H1 (cell line): ENCODE results near the gene RNU4-1. TPM values are rescaled to one million over a fixed set of nuclear protein-coding genes. Genes with fewer than 3 reads are reported as not detected.

Experiments
- CTCF ChIA-PET: fragments of 300-600 bp; sonication (Branson Sonifier 250); formaldehyde crosslinking; loops from one replicate; lab custom pipeline; 2021; ENCODE audit not compliant: partially characterized antibody; lab: Charles Lee
- POLR2A ChIA-PET: fragments of 300-600 bp; sonication (Branson Sonifier 250); formaldehyde crosslinking; loops from one replicate; lab custom pipeline; 2021; ENCODE audit warnings: inconsistent platforms; ENCODE audit not compliant: partially characterized antibody; lab: Charles Lee
- DNase-seq, 2 experiments: peaks; one replicate each; pipeline versions ENCODE4 v3.0.0 to v3.0.0-alpha.2; 2010 to 2022; ENCODE audit warnings: low spot score in 2 of 2, low read depth in 1 of 2, mixed read lengths in 1 of 2
- FAIRE-seq: peaks from 2 replicates; lab custom pipeline; 2011; peaks lifted over from hg19 to GRCh38; lab: Jason Lieb, UNC
- H2AFZ ChIP-seq: 2 replicates; pipeline ENCODE4 v1.8.1; 2012; ENCODE audit warnings: low read length, inconsistent platforms
- H2AK5ac ChIP-seq: 2 replicates; pipeline ENCODE4 v1.6.1; 2013; ENCODE audit warnings: low read depth, low read length
- H2BK120ac ChIP-seq: replicated peaks from 2 replicates; pipeline ENCODE3; 2013; ENCODE audit warnings: low read depth, low read length, inconsistent platforms
- H2BK12ac ChIP-seq: 2 replicates; pipeline ENCODE4 v1.6.1; 2013; ENCODE audit warnings: low read depth, low read length
- H2BK15ac ChIP-seq: 2 replicates; pipeline ENCODE4 v1.6.1; 2013; ENCODE audit warnings: low read length
- H2BK20ac ChIP-seq: 2 replicates; pipeline ENCODE4 v1.6.1; 2013; ENCODE audit warnings: low read length
- H2BK5ac ChIP-seq: 2 replicates; pipeline ENCODE4 v1.6.1; 2013; ENCODE audit warnings: low read depth, low read length
- H3K14ac ChIP-seq: 2 replicates; pipeline ENCODE4 v1.6.1; 2013; ENCODE audit warnings: inconsistent platforms; ENCODE audit not compliant: insufficient read length
- H3K18ac ChIP-seq: 2 replicates; pipeline ENCODE4 v1.6.1; 2013; ENCODE audit warnings: low read length; ENCODE audit errors: extremely low read depth
- H3K23ac ChIP-seq: 2 replicates; pipeline ENCODE4 v1.6.1; 2013; ENCODE audit warnings: inconsistent platforms; ENCODE audit not compliant: insufficient read length
- H3K23me2 ChIP-seq: 2 replicates; pipeline ENCODE4 v1.6.1; 2013; ENCODE audit warnings: low read depth, low read length
- H3K27ac ChIP-seq: 2 replicates; pipeline ENCODE4 v1.6.1; 2011; ENCODE audit warnings: low read depth, low read length, inconsistent platforms
- H3K27me3 ChIP-seq, 4 experiments: replicated peaks in 1 of 4; 1 replicate in 1 of 4; 2 replicates in 3 of 4; pipeline versions ENCODE4 v1.6.1 to v1.8.1; 2011 to 2013; ENCODE audit warnings: low read length in 3 of 4, mild to moderate bottlenecking in 3 of 4, inconsistent platforms in 2 of 4, mixed read lengths in 2 of 4, moderate library complexity in 1 of 4; ENCODE audit not compliant: control insufficient read depth in 3 of 4, insufficient read depth in 3 of 4; ENCODE audit errors: extremely low read depth in 1 of 4
- H3K36me3 ChIP-seq, 4 experiments: 2 replicates each; pipeline versions ENCODE4 v1.6.1 to v1.8.1; 2011 to 2013; ENCODE audit warnings: mild to moderate bottlenecking in 4 of 4, low read length in 3 of 4, moderate library complexity in 2 of 4, control low read depth in 1 of 4, inconsistent platforms in 1 of 4; ENCODE audit not compliant: insufficient read depth in 4 of 4, control insufficient read depth in 2 of 4
- H3K4ac ChIP-seq: replicated peaks from 2 replicates; pipeline ENCODE3; 2013; ENCODE audit warnings: low read length, low read depth, mixed read lengths, inconsistent platforms; ENCODE audit not compliant: insufficient read length
- H3K4me1 ChIP-seq, 4 experiments: replicated peaks in 1 of 4; 1 replicate in 1 of 4; 2 replicates in 3 of 4; pipeline versions ENCODE4 v1.6.1 to v1.8.1; 2011 to 2013; ENCODE audit warnings: low read length in 3 of 4, inconsistent platforms in 2 of 4, mixed read lengths in 1 of 4; ENCODE audit not compliant: insufficient read depth in 4 of 4, control insufficient read depth in 3 of 4
- H3K4me2 ChIP-seq, 2 experiments: 2 replicates each; pipeline versions ENCODE4 v1.6.1 to v1.8.1; 2011 to 2013; ENCODE audit warnings: low read depth in 2 of 2, low read length in 2 of 2, control low read depth in 1 of 2, inconsistent platforms in 1 of 2, mild to moderate bottlenecking in 1 of 2; ENCODE audit not compliant: insufficient read depth in 1 of 2
- H3K4me3 ChIP-seq, 4 experiments: fragments of 200-600, 300-600 bp in 1 of 4; sonication (generic), shearing (Covaris generic), sonication (Bioruptor Twin) in 1 of 4; 2 replicates each; pipeline versions ENCODE4 v1.5.1 to v1.8.1; 2011 to 2016; ENCODE audit warnings: low read length in 4 of 4, low read depth in 3 of 4, control low read depth in 2 of 4, inconsistent platforms in 2 of 4, mild to moderate bottlenecking in 2 of 4, mixed read lengths in 1 of 4, moderate library complexity in 1 of 4; ENCODE audit not compliant: insufficient read depth in 2 of 4; ENCODE audit errors: extremely low read depth in 1 of 4
- H3K56ac ChIP-seq: replicated peaks from 2 replicates; pipeline ENCODE3; 2013; ENCODE audit warnings: low read depth, mild to moderate bottlenecking, mixed read lengths, low read length, inconsistent platforms; ENCODE audit not compliant: insufficient read length
- H3K79me1 ChIP-seq: 2 replicates; pipeline ENCODE4 v1.6.1; 2013; ENCODE audit warnings: low read depth, low read length, control low read depth
- H3K79me2 ChIP-seq, 2 experiments: 2 replicates each; pipeline versions ENCODE4 v1.6.1 to v1.8.1; 2012 to 2013; ENCODE audit warnings: low read length in 2 of 2, mild to moderate bottlenecking in 2 of 2, inconsistent platforms in 1 of 2; ENCODE audit not compliant: insufficient read depth in 2 of 2, control insufficient read depth in 1 of 2
- H3K9ac ChIP-seq, 4 experiments: replicated peaks in 1 of 4; 1 replicate in 1 of 4; 2 replicates in 3 of 4; pipeline versions ENCODE4 v1.6.1 to v1.8.1; 2011 to 2013; ENCODE audit warnings: low read depth in 3 of 4, low read length in 3 of 4, control low read depth in 2 of 4, mild to moderate bottlenecking in 2 of 4, moderate library complexity in 2 of 4, inconsistent platforms in 1 of 4; ENCODE audit errors: extremely low read depth in 1 of 4
- H3K9me3 ChIP-seq, 2 experiments: 2 replicates each; pipeline versions ENCODE4 v1.6.1 to v1.8.1; 2012 to 2013; ENCODE audit warnings: mild to moderate bottlenecking in 2 of 2, moderate library complexity in 2 of 2, control low read depth in 1 of 2, inconsistent platforms in 1 of 2, low read depth in 1 of 2, low read length in 1 of 2, mixed read lengths in 1 of 2; ENCODE audit not compliant: insufficient read depth in 2 of 2
- H4K20me1 ChIP-seq, 2 experiments: replicated peaks in 1 of 2; 2 replicates each; pipeline versions ENCODE3 to v1.8.1; 2011 to 2013; ENCODE audit warnings: inconsistent platforms in 2 of 2, low read length in 2 of 2, mild to moderate bottlenecking in 1 of 2; ENCODE audit not compliant: insufficient read depth in 2 of 2, control insufficient read depth in 1 of 2
- H4K5ac ChIP-seq: 2 replicates; pipeline ENCODE4 v1.6.1; 2013; ENCODE audit warnings: low read length, low read depth, mixed read lengths, inconsistent platforms; ENCODE audit not compliant: insufficient read length
- H4K8ac ChIP-seq: 2 replicates; pipeline ENCODE4 v1.8.0; 2013; ENCODE audit warnings: mild to moderate bottlenecking, moderate library complexity, low read length, inconsistent platforms; ENCODE audit not compliant: insufficient read depth; ENCODE audit errors: extremely low read depth
- H4K91ac ChIP-seq: replicated peaks from 2 replicates; pipeline ENCODE3; 2013; ENCODE audit warnings: low read length, mixed read lengths, inconsistent platforms; ENCODE audit not compliant: insufficient read length
- BACH1 ChIP-seq: IDR thresholded peaks from 2 replicates; pipeline ENCODE4 v1.6.1; 2012; ENCODE audit warnings: low read length, improper control_type of control experiment
- CBX5 ChIP-seq: fragments of 300-800, 300-1000 bp; sonication (generic); IDR thresholded peaks from 2 replicates; pipeline ENCODE4 v1.7.1; 2016; ENCODE audit warnings: antibody characterized with exemption, low read length, low read depth
- CEBPB ChIP-seq: IDR thresholded peaks from 2 replicates; pipeline ENCODE4 v1.6.1; 2012; ENCODE audit warnings: low read depth, low read length
- EP300 ChIP-seq, 2 experiments: IDR thresholded peaks; 1 replicate in 1 of 2; 2 replicates in 1 of 2; pipeline ENCODE4 v1.6.1; 2011 to 2012; ENCODE audit warnings: low read depth in 2 of 2, low read length in 2 of 2, mild to moderate bottlenecking in 2 of 2, borderline replicate concordance in 1 of 2, inconsistent platforms in 1 of 2, moderate library complexity in 1 of 2
- KDM4A ChIP-seq: IDR thresholded peaks from one replicate; pipeline ENCODE4 v1.7.1; 2012; ENCODE audit warnings: low read depth, mild to moderate bottlenecking, moderate library complexity, low read length, inconsistent platforms; ENCODE audit not compliant: severe bottlenecking
- POU5F1 ChIP-seq: IDR thresholded peaks from 2 replicates; pipeline ENCODE4 v1.6.1; 2011; ENCODE audit warnings: low read depth, mild to moderate bottlenecking, low read length, moderate library complexity
- RNF2 ChIP-seq: fragments of 200-900, 300-1000 bp; sonication (generic); IDR thresholded peaks from 2 replicates; pipeline ENCODE4 v1.7.1; 2016; ENCODE audit warnings: borderline replicate concordance, low read depth, mild to moderate bottlenecking, antibody characterized with exemption, low read length; ENCODE audit not compliant: poor library complexity, severe bottlenecking; ENCODE audit errors: missing control alignments
- SP1 ChIP-seq: IDR thresholded peaks from 2 replicates; pipeline ENCODE4 v1.6.1; 2011; ENCODE audit warnings: low read depth, low read length
- SP2 ChIP-seq: IDR thresholded peaks from 2 replicates; pipeline ENCODE4 v1.6.1; 2012; ENCODE audit warnings: mild to moderate bottlenecking, low read length, inconsistent platforms
- SRF ChIP-seq: IDR thresholded peaks from 2 replicates; pipeline ENCODE4 v1.6.1; 2011; ENCODE audit warnings: mild to moderate bottlenecking, low read depth, low read length, moderate library complexity
- YY1 ChIP-seq: IDR thresholded peaks from 2 replicates; pipeline ENCODE4 v1.6.1; 2011; ENCODE audit warnings: low read depth, mild to moderate bottlenecking, low read length
- ZNF274 ChIP-seq: IDR thresholded peaks from 2 replicates; pipeline ENCODE4 v1.7.0; 2012; ENCODE audit warnings: low read length, borderline replicate concordance; ENCODE audit errors: extremely low read depth
- WGBS, 2 experiments: shearing (Covaris generic) in 1 of 2; methylation state at CpG; one replicate each; pipeline versions ENCODE4 v1.1.6 to v1.1.7; 2013 to 2015; ENCODE audit warnings: low lambda C conversion rate in 2 of 2, mixed read lengths in 2 of 2, inconsistent platforms in 1 of 2, low coverage in 1 of 2, missing lambda C conversion rate in 1 of 2; ENCODE audit not compliant: insufficient replicate concordance in 2 of 2, insufficient coverage in 1 of 2, insufficient read length in 1 of 2; ENCODE audit errors: extremely low coverage in 1 of 2, missing lambda C conversion rate in 1 of 2; 5-methylcytosine and 5-hydroxymethylcytosine counted together
- polyA plus RNA-seq, 7 experiments: library from polyadenylated mRNA; depleted of rRNA in 3 of 7; stranded (reverse) in 5 of 7; unstranded in 2 of 7; fragments of >200 nt in 5 of 7; fragments of 200-250 nt in 2 of 7; gene quantifications; 1 replicate in 5 of 7; 2 replicates in 1 of 7; 4 replicates in 1 of 7; pipeline versions ENCODE4 v1.2.1 to v1.2.3, GENCODE V29; 2011 to 2013; ENCODE audit warnings: missing spikeins in 2 of 7, mixed read lengths in 2 of 7
- total RNA-seq: library from RNA; stranded (reverse); fragmentation: NEBNext Ultra II Directional; extraction: Animal tissue kit (Norgen Biotek cat#: 25700); gene quantifications from 2 replicates; pipeline ENCODE4 v1.2.1, GENCODE V29; 2021
- TF ChIP-seq, protein P1 (sequence below): IDR thresholded peaks from 2 replicates; pipeline ENCODE4 v1.6.1; 2011; ENCODE audit warnings: low read length, improper control_type of control experiment

RNU4-1 gene
- total and polyA plus RNA-seq, 2 of the 8 experiments (the other 6 are each of a cell fraction or from before 2014, with no cell fraction given) = under 0.01 to 1,424 TPM

DNA sequence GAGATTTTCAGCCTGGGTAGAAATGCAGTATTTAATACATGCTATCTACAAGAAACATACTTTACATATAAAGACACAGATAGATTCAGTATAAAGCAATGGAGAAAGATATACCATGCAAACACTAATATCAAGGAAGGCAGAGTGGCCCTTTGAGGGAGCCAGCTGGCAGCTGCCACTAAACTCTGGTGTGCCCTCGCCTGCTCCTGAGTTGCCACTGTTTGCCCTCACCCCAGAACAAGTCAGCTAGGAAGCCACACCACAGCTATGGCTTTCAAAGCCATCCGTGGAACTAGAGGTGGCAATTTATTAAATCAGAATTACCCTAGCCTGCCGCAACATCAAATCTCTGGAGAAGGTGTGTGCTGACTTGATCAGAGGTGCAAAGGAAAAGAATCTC is 45.9 kb downstream of the RNU4-1 start:
- no peak overlapping the region for H3K14ac ChIP-seq
- ChIA-PET CTCF (interaction anchor here (22.3 to 34.8 kb wide), 3 partner anchors 2 to 22 kb away, joined by 741 to 930 read pairs (median 741); partner anchors contain the start of gene PXN), POLR2A (interaction anchor here (67.0 to 88.3 kb wide), 2 partner anchors 19 to 20 kb away, joined by 4270 read pairs; partner anchors contain the start of genes GCN1, PXN, RNU4-1 and RNU4-2)
- no peaks in the 10 kb centered on the region for H3K27me3 ChIP-seq
- no peak overlapping the region for H3K4me3 ChIP-seq
- peaks cover 16 to 38% of the 10 kb centered on the region in 2 experiments for H4K20me1 ChIP-seq
- no peak overlapping the region for H2BK20ac ChIP-seq
- 82% methylated on average over 3 of the region's 3 CpGs; no CpG with 5 or more reads in 1 of the 2 experiments for WGBS, 2 experiments
- no peak overlapping the region for H2AFZ ChIP-seq
- H3K23ac ChIP-seq = no peak overlapping the region
- no peaks in the 10 kb centered on the region for H3K9me3 ChIP-seq
- H3K79me2 ChIP-seq = peaks cover 0 to 74% of the 10 kb centered on the region in 2 experiments; a peak in 3 of 4 replicates
- no peak overlapping the region for H3K18ac ChIP-seq
- no peak overlapping the region; the same call in 1 of the 2 replicates for H4K8ac ChIP-seq
- peaks cover 23% of the 10 kb centered on the region for H3K79me1 ChIP-seq
- no peaks in the 10 kb centered on the region for H3K23me2 ChIP-seq
- H2BK120ac ChIP-seq = no peak overlapping the region
- H4K91ac ChIP-seq = no peak overlapping the region
- no peak overlapping the region for H2BK12ac ChIP-seq
- DNase-seq (no peak), FAIRE-seq (no peak)
- H3K56ac ChIP-seq = no peak overlapping the region
- no peak overlapping the region for H2BK15ac ChIP-seq
- peaks cover 3 to 11% (median 6%) of the 10 kb centered on the region in 4 experiments; a peak in 6 of 7 replicates for H3K4me1 ChIP-seq
- H3K4me2 ChIP-seq = no peak overlapping the region
- H4K5ac ChIP-seq = no peak overlapping the region
- H3K27ac ChIP-seq = no peak overlapping the region
- H3K9ac ChIP-seq = peak overlapping the region in 1 of 4 experiments; percentile 21; a peak in 1 of 7 replicates
- H3K36me3 ChIP-seq = no peaks in the 10 kb centered on the region; a peak in 1 of 8 replicates
- H3K4ac ChIP-seq = no peak overlapping the region
- H2BK5ac ChIP-seq = no peak overlapping the region
- no peak overlapping the region for H2AK5ac ChIP-seq
- no peak for TF ChIP-seq SP2
- TF ChIP-seq KDM4A = no peak
- TF ChIP-seq ZNF274 = no peak
- no peak for TF ChIP-seq RNF2
- no peak for TF ChIP-seq BACH1
- TF ChIP-seq SP1 = no peak
- TF ChIP-seq EP300 (IDR thresholded peaks at IDR 0.05; ENCODE audit: borderline replicate concordance in 1 of 2, low read depth in 2 of 2, low read length in 2 of 2) = no peak
- TF ChIP-seq CEBPB = no peak
- no peak for TF ChIP-seq SRF
- TF ChIP-seq POU5F1 = no peak
- no peak for TF ChIP-seq YY1
- TF ChIP-seq, protein P1, sequence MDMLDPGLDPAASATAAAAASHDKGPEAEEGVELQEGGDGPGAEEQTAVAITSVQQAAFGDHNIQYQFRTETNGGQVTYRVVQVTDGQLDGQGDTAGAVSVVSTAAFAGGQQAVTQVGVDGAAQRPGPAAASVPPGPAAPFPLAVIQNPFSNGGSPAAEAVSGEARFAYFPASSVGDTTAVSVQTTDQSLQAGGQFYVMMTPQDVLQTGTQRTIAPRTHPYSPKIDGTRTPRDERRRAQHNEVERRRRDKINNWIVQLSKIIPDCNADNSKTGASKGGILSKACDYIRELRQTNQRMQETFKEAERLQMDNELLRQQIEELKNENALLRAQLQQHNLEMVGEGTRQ = no peak
- TF ChIP-seq CBX5 = no peak
